Dedifferentiated amniotic fluid mesenchymal stem cell (primary cell): Measurements from ENCODE around the gene GIMAP1.
"Not testable (repeated sequence)": the region's sequence is repeated elsewhere in the genome, so short reads cannot be mapped to it uniquely, and the experiment has no call there.

Experiments used
- DNase-seq: peaks from one replicate; pipeline ENCODE4 v3.0.0-alpha.2; 2016; ENCODE audit errors: extremely low spot score

GIMAP1 gene

GRCh38 chr7:150716368-150716767 is at the start of gene GIMAP1:
Gene GIMAP1 (plus strand): TSS chr7:150716613. CDS start chr7:150719048, 2,435 bp downstream.
- DNase-seq, result no peak

DNA sequence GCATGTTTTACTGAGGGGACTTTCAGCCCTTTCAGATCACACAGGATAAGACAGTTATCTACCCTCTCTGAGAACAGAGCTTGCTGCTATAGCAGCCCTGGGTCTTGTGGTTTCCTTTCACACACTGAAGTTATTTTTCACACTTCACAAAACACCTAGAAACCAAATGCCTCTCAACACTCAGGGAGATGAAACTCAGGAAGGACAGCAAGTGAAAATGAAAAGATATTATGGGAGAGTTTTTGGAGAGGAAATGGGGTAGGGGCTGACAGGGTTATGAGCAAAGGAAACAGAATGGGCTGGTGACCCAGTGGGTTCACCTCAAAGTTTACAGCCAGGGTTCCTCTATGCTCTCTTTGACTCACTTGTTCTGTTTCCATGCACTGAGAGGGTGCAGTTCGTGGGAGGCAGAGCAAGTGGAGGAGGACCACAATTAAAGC is 47.9 kb upstream of the GIMAP1 start:
- no peak for DNase-seq

DNA sequence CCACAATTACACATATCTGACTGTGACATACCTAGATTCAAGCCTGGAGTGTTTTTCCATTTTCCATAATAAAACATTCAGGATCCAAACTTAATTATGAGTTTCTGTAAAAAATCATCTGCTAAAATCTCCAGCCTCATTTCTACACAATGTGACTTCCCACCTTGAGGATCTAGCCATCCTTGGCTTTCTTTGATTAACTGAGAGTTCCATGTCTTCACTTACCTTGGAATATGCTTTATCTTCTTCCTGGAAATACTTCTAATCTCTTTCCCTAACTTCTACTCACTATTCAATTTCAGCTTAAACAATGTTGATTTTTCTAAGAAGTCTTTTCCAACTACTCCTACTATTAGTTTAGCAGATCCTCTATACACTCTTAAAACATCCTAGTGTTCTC is 47.4 kb upstream of the GIMAP1 start:
- no peak for DNase-seq

DNA sequence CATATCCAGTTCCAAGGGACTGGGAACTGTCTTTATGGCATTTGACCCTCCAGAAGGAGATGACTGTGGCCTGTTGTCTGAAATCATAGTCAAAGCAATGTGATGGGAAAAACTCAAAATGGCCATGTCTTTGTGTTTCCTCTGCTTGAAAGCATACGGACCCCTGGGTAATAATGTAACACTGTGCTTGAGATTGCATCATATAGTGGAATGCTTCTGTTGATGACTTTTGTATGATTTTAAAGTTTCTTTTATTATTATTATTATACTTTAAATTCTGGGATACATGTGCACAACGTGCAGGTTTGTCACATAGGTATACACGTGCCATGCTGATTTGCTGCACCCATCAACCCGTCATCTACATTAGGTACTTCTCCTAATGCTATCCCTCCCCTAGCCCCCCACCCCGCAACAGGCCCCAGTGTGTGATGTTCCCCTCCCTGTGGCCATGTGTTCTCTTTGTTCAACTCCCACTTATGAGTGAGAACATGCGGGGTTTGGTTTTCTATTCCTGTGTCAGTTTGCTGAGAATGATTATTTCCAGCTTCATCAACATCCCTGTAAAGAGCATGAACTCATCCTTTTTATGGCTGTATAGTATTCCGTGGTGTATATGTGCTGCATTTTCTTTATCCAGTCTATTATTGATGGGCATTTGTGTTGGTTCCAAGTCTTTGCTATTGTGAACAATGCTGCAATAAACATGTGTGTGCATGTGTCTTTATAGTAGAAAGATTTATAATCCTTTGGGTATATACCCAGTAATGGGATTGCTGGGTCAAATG is 44.4 kb upstream of the GIMAP1 start:
- DNase-seq, result not testable (repeated sequence)

GRCh38 chr7:150675714-150676113 is 40.7 kb upstream of the GIMAP1 start:
- no peak for DNase-seq

GRCh38 chr7:150676276-150676675 is 40.1 kb upstream of the GIMAP1 start:
- not testable (repeated sequence) for DNase-seq

- DNase-seq, result not testable (repeated sequence)
Measured at GRCh38 chr7:150676854-150677253, 39.6 kb upstream of the GIMAP1 start.

- DNase-seq, result not testable (repeated sequence)
Measured at GRCh38 chr7:150678601-150679000, 37.8 kb upstream of the GIMAP1 start.

- DNase-seq, result not testable (repeated sequence)
Measured at GRCh38 chr7:150680364-150680763, 36.0 kb upstream of the GIMAP1 start.

DNA sequence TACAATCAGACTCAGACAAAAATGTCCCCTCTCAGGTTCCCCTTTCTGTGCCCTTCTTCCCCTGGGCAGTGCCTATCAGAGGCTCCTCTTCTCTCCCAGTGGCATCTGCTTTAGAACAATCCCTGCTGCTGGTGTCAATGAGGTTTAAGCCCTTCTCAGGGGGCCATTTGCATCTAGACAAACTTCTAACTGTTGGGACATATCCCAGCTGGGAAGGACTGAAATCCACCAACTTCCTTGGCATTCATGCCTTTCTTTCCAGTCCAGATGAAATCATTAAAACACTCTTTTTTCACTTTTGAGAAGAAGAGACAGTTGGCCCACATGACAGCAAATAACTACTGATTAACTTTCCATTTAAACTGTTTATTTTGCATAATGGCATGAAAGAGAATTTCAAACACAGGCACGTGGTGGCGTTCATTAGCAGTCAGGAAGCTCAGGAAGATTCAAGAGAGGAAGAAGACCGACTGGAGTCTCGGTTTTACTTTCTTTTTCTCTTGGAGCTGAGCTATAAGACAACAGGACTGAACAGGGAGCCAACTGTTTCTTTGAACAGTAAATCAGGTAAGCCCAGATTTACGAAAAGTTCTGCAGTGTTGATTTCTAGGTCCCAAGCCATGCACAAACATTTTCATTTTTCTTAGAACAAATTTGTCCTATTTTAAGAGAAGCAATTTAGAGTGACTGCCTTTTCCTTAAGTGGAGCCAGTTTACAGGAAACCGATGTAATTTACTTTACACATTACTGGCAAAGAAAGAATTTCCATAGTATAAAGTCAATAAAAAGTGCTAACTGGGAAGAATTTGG is 31.0 kb upstream of the GIMAP1 start, which contains the start of gene GIMAP2:
TSS of gene GIMAP2 (plus strand) at position 488 of the 811 bp plus-strand sequence. CDS start 1,354 bp downstream, outside the sequence.
- DNase-seq, result no peak

- DNase-seq, result no peak
Measured at GRCh38 chr7:150686030-150686631, 30.3 kb upstream of the GIMAP1 start.

- no peak for DNase-seq
Measured at GRCh38 chr7:150688630-150689029, 27.8 kb upstream of the GIMAP1 start.

- no peak for DNase-seq
Measured at GRCh38 chr7:150695654-150696053, 20.8 kb upstream of the GIMAP1 start.

DNA sequence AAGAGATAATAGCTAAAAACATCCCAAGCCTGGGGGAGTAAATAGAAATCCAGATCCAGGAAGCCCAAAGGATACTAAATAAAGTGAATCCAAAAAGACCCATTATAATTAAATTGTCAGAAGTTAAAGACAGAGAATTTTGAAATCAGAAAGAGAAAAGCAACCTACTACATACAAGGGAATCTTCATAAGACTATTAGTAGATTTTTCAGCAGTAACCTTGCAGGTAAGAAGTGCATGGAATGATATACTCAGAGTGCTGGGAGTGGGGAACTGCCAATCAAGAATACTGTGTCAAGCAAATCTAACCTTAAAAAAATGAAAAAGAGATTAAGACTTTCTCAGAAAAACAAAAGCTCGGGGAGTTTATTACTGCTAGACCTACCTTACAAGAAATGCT is 13.2 kb upstream of the GIMAP1 start:
- no peak for DNase-seq

DNA sequence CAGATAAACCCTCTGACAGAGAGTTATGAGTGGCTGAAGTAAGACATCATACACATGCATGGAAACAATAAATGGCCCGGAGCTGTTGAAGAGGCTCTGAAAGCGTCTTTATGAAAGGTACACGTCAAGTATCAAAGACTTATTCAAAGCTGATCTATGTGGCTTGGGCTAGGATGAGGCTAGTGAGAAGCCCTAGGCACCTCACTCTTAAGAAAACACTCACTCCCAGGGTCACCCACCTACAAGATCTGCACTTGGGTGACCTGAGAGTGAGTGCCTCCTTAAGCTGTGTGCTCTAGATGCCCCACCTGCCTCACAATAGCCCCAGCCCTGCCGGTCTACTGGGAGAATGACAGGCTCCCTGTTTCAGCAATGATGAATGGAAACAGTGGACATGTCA is 1.1 kb upstream of the GIMAP1 start:
- no peak for DNase-seq

DNA sequence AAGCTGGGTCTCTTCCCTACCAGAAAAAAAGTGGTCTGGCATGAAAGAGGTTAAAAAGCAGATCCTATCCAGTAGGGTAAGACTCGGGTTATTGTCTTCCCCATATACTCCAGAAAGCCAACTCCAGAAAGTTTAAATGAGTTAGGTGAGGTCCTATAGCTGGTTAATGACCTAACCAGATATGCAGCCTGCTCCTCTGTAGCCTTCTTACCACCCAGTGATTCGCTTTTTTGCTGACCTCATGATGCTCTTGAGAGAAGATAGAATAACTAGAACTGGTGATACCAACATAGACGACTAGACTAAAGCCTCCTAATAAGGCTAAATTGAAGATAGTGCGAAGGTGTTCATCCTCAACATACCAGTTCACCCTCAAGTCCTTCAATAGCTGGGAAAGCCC is 675 bp upstream of the GIMAP1 start:
- no peak for DNase-seq

- no peak for DNase-seq
Measured at GRCh38 chr7:150716939-150717338, 526 bp downstream of the GIMAP1 start.

DNA sequence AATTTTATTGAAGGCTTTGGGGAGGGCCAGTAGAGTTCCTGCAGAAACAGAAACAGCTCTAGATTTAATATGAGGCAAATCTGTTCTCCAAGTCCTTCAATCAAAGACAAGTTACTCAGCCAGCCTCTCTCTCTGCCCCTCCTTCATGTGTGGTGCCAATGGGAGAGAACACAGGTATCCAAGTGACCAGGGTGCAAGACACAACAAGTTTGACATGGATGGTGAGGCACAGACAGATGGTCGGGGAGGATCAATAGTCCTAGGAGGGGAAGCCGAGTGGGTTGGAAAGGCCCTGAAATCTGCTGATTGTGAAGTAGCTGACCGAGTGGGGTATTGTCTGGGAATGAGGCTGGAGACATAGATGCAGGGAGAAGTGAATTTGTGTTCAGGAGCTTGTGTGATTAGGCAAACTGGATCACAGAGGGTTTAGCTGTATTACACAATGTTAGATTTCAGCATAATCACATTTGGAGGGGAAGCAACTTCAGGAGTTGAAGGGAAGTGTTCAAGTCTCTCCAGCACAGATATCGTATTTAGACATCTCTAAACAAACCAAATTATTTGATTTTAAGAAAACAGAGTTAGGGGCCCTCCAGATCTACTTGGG is 1.5 kb downstream of the GIMAP1 start:
- no peak for DNase-seq

DNA sequence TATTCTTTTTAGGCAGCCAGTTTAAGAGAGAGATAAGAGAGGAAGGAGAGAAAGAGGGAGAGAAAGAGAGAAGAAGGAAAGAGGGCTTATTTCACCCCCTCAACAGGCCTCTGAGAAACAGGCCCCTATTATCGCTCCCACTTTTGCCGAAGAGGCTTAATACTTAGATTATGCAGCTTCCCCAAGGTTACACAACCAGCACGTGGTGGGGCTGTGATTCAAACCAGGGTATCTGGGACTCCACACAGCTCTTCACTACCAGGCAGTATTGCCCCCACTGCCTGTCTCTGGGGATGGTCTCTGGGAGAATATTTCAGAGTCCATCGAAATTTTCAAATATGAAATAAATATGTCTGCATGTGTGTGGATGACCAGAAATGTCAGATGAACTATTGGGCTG is 3.0 kb downstream of the GIMAP1 start:
- DNase-seq, result no peak

GRCh38 chr7:150719960-150720891 is 3.8 kb downstream of the GIMAP1 start:
- DNase-seq, result no peak

- DNase-seq, result no peak
Measured at GRCh38 chr7:150721970-150722373, 5.6 kb downstream of the GIMAP1 start.
